Muscle of arm (tissue), 12 donors: ENCODE results near the gene LCP2. TPM values are rescaled to one million over a fixed set of nuclear protein-coding genes. Genes with fewer than 3 reads are reported as not detected.

ENCODE experiments used
- DNase-seq: peaks from one replicate; pipeline ENCODE4 v3.0.0-alpha.2; 2013
- polyA plus RNA-seq, 12 donors: library from polyadenylated mRNA; unstranded; fragments of 120-200 nt; gene quantifications; one replicate each; pipeline ENCODE4 v1.2.1, GENCODE V29; 2013; ENCODE audit not compliant: insufficient read length in 12 of 12

Gene LCP2
- polyA plus RNA-seq, 12 donors = 4.7 to 16.3 (median 5.8) TPM; not detected in 1

- no peak for DNase-seq
Observed at GRCh38 chr5:170218726-170219125, 78.9 kb downstream of the LCP2 start.

GRCh38 chr5:170217831-170218230 lies 79.7 kb downstream of the LCP2 start:
- no peak for DNase-seq

- DNase-seq = peak; percentile 73
Observed at GRCh38 chr5:170216257-170216864, 81.2 kb downstream of the LCP2 start.

- no peak for DNase-seq
Observed at GRCh38 chr5:170211575-170212334, 85.8 kb downstream of the LCP2 start.

- no peak for DNase-seq
Observed at GRCh38 chr5:170206958-170207357, 90.6 kb downstream of the LCP2 start.

GRCh38 chr5:170206216-170206615 lies 91.4 kb downstream of the LCP2 start:
- no peak for DNase-seq

GRCh38 chr5:170204202-170204601 lies 93.4 kb downstream of the LCP2 start:
- no peak for DNase-seq

GRCh38 chr5:170202117-170202516 lies 95.5 kb downstream of the LCP2 start:
- no peak for DNase-seq

GRCh38 chr5:170201311-170201710 lies 96.3 kb downstream of the LCP2 start:
- DNase-seq = no peak

GRCh38 chr5:170200876-170201275 lies 96.7 kb downstream of the LCP2 start:
- no peak for DNase-seq

Other genes with a start within 250 kb of the LCP2 start
- gene FOXI1, start 191.9 kb downstream of the LCP2 start, polyA plus RNA-seq = not detected
- under 1 TPM in 5 of 12 donors, not detected in 7; 0.37 to 0.85 (median 0.52) TPM for gene C5orf58, start 64.8 kb downstream of the LCP2 start, polyA plus RNA-seq
- 1 to 10 TPM in 2 of 12 donors, under 1 TPM in 9, not detected in 1; 0.34 to 3.3 (median 0.71) TPM for gene KCNMB1, start 91.6 kb upstream of the LCP2 start, polyA plus RNA-seq
- 1 to 10 TPM in 10 of 12 donors, not detected in 2; 2.4 to 6.0 (median 3.4) TPM for gene KCNIP1, start 206.2 kb upstream of the LCP2 start, polyA plus RNA-seq